Bone marrow (tissue), 2 donors: ENCODE data around the gene MYO15B.
A peak's percentile ranks its signal among the peaks of the same experiment; 100 is the strongest.

Experiments
- DNase-seq, 2 donors: peaks; one replicate each; lab custom pipeline; 2025; lab: John Stamatoyannopoulos, UW

The MYO15B gene

GRCh38 chr17:75639327-75639726 lies 51.7 kb downstream of the MYO15B start:
- no peak for DNase-seq

GRCh38 chr17:75639771-75640555 lies 52.4 kb downstream of the MYO15B start:
- no peak for DNase-seq

GRCh38 chr17:75640556-75641119 lies 53.0 kb downstream of the MYO15B start:
- no peak for DNase-seq

GRCh38 chr17:75641343-75641742 lies 53.7 kb downstream of the MYO15B start:
- no peak for DNase-seq

GRCh38 chr17:75642182-75642783 lies 54.7 kb downstream of the MYO15B start:
- DNase-seq, result no peak

- no peak for DNase-seq
These were observed 55.4 kb downstream of the MYO15B start for GRCh38 chr17:75642784-75643642.

GRCh38 chr17:75643643-75644017 lies 56.0 kb downstream of the MYO15B start:
- DNase-seq, result no peak

- DNase-seq, result no peak
These were observed 57.9 kb downstream of the MYO15B start for GRCh38 chr17:75645501-75645888.

GRCh38 chr17:75645889-75646637 lies 58.5 kb downstream of the MYO15B start:
- DNase-seq, result peak; percentile 17 to 83

- no peak for DNase-seq
These were observed 59.0 kb downstream of the MYO15B start for GRCh38 chr17:75646638-75646992.

GRCh38 chr17:75647061-75647460 lies 59.5 kb downstream of the MYO15B start:
- no peak for DNase-seq

GRCh38 chr17:75647921-75648320 lies 60.3 kb downstream of the MYO15B start:
- DNase-seq, result no peak

GRCh38 chr17:75649687-75650086 lies 62.1 kb downstream of the MYO15B start:
- DNase-seq, result no peak

GRCh38 chr17:75650874-75651273 lies 63.3 kb downstream of the MYO15B start:
- DNase-seq, result no peak

GRCh38 chr17:75652341-75652740 lies 64.7 kb downstream of the MYO15B start:
- no peak for DNase-seq

GRCh38 chr17:75652934-75653549 lies 65.4 kb downstream of the MYO15B start:
- DNase-seq, result peak in 1 of 2 donors; percentile 46

- no peak for DNase-seq
These were observed 66.6 kb downstream of the MYO15B start for GRCh38 chr17:75654176-75654575.

- no peak for DNase-seq
These were observed 70.6 kb downstream of the MYO15B start for GRCh38 chr17:75658237-75658636.

- DNase-seq, result no peak
These were observed 73.9 kb downstream of the MYO15B start for GRCh38 chr17:75661531-75661930.

- DNase-seq, result no peak
These were observed 74.9 kb downstream of the MYO15B start for GRCh38 chr17:75662511-75662910.

- DNase-seq, result no peak
These were observed 76.5 kb downstream of the MYO15B start for GRCh38 chr17:75664099-75664549.
